Measurements from ENCODE around the gene NLRP9.

NLRP9 gene

DNA sequence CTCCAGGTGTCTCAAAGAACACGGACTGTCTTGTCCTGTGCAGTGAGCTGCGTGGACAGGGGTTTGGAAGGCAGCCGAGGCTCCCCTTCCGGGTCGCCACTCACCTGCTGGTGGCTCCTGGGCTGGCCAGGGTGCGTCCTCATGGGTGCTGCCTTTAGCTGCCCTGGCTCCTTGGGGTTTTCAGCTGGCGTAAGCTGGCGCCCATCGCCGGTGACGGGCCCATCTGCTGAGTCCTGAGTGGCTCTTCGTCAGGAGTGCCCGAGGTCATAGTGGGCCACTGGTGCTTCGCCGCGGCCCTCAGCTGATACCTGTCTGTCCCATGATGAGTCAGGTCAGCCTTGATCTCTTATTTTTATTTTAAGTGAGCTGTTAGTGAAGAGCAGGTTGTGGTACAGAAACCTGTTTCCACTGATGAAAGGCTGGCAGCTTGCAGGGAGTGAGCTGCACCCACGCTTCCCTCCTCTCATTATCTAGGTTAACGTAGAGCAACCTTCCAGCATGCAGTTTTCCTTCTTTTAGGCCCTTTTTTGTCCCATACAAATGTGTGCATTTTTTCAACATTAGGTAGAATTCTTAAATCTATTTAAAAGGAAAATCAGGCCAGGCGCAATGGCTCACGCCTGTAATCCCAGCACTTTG is 44.7 kb downstream of the NLRP9 start:
- TF ChIP-seq SIN3A (IDR thresholded peaks at IDR 0.05; ENCODE audit: borderline replicate concordance, insufficient read depth, low read length) (no peak), FOXP2 (optimal IDR thresholded peaks at IDR 0.05; ENCODE audit: borderline replicate concordance, extremely low read depth, extremely low read length, insufficient read depth) (no peak), POLR2AphosphoS5 (IDR thresholded peaks at IDR 0.05; ENCODE audit: low read depth, low read length) (no peak), TAF1 (IDR thresholded peaks at IDR 0.05; ENCODE audit: borderline replicate concordance, insufficient read depth, low read length) (no peak)
- TF ChIP-seq, protein P1, sequence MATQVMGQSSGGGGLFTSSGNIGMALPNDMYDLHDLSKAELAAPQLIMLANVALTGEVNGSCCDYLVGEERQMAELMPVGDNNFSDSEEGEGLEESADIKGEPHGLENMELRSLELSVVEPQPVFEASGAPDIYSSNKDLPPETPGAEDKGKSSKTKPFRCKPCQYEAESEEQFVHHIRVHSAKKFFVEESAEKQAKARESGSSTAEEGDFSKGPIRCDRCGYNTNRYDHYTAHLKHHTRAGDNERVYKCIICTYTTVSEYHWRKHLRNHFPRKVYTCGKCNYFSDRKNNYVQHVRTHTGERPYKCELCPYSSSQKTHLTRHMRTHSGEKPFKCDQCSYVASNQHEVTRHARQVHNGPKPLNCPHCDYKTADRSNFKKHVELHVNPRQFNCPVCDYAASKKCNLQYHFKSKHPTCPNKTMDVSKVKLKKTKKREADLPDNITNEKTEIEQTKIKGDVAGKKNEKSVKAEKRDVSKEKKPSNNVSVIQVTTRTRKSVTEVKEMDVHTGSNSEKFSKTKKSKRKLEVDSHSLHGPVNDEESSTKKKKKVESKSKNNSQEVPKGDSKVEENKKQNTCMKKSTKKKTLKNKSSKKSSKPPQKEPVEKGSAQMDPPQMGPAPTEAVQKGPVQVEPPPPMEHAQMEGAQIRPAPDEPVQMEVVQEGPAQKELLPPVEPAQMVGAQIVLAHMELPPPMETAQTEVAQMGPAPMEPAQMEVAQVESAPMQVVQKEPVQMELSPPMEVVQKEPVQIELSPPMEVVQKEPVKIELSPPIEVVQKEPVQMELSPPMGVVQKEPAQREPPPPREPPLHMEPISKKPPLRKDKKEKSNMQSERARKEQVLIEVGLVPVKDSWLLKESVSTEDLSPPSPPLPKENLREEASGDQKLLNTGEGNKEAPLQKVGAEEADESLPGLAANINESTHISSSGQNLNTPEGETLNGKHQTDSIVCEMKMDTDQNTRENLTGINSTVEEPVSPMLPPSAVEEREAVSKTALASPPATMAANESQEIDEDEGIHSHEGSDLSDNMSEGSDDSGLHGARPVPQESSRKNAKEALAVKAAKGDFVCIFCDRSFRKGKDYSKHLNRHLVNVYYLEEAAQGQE (IDR thresholded peaks at IDR 0.05; ENCODE audit: insufficient read depth in 1 of 2, low read depth in 2 of 2, low read length in 2 of 2): no peak

DNA sequence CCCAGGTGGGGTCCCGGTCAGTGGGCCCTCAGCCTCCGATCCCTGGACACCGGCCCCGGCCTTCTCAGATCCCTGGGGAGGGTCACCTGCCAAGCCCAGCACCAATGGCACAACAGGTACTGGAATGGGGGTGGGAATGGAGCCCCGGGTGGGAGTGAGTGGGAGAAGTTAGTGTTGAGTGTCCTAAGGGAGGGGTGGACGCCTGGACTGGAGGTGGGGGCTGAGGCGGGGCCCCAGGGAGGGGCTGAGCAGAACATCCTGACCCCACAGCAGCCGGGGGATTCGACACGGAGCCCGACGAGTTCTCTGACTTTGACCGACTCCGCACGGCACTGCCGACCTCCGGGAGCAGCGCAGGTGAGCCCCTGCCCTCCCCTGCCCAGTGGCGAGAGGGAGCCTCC is 45.5 kb downstream of the NLRP9 start:
- no peak for TF ChIP-seq SIN3A (IDR thresholded peaks at IDR 0.05; ENCODE audit: borderline replicate concordance, insufficient read depth, low read length)
- no peak for TF ChIP-seq TAF1 (IDR thresholded peaks at IDR 0.05; ENCODE audit: borderline replicate concordance, insufficient read depth, low read length)
- TF ChIP-seq POLR2AphosphoS5 (IDR thresholded peaks at IDR 0.05; ENCODE audit: low read depth, low read length): no peak
- TF ChIP-seq, protein P1 (IDR thresholded peaks at IDR 0.05; ENCODE audit: insufficient read depth in 1 of 2, low read depth in 2 of 2, low read length in 2 of 2): no peak
- no peak for TF ChIP-seq FOXP2 (optimal IDR thresholded peaks at IDR 0.05; ENCODE audit: borderline replicate concordance, extremely low read depth, extremely low read length, insufficient read depth)

DNA sequence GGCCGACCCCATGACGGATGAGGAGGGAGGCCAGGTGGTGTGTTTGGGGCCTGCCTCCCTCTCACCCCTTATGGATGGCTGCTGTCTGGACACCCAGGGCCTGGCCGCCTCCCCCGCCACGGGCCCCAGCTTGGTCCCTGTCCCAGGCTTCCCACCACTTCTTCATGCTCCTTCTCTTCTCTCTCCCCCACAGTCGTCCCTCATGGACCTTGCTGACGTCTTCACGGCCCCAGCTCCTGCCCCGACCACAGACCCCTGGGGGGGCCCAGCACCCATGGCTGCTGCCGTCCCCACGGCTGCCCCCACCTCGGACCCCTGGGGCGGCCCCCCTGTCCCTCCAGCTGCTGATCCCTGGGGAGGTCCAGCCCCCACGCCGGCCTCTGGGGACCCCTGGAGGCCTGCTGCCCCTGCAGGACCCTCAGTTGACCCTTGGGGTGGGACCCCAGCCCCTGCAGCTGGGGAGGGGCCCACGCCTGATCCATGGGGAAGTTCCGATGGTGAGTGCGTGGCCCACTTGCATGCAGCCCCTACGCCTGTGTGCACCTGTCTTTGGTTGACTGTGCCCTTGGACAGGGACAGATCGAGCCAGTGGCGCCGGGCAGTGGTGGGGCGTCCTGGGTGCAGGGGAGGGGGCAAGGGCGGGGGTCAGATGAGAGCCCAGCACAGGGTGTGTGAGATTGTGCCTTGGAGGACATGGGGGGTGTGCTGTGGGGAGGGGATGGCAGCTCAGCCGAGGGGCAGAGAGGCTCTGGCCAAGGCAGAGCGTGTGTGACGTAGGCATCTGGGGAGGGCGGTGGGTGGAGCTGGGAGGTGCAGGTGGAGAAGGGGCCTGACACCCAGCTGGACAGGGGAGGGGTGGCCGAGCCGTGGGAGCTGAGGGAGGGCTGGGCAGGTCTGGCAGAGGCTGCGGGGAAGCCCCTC is 46.4 kb downstream of the NLRP9 start:
- TF ChIP-seq SIN3A (IDR thresholded peaks at IDR 0.05; ENCODE audit: borderline replicate concordance, insufficient read depth, low read length): no peak
- no peak for TF ChIP-seq TAF1 (IDR thresholded peaks at IDR 0.05; ENCODE audit: borderline replicate concordance, insufficient read depth, low read length)
- TF ChIP-seq, protein P1 (IDR thresholded peaks at IDR 0.05; ENCODE audit: insufficient read depth in 1 of 2, low read depth in 2 of 2, low read length in 2 of 2): no peak
- no peak for TF ChIP-seq FOXP2 (optimal IDR thresholded peaks at IDR 0.05; ENCODE audit: borderline replicate concordance, extremely low read depth, extremely low read length, insufficient read depth)
- TF ChIP-seq POLR2AphosphoS5 (IDR thresholded peaks at IDR 0.05; ENCODE audit: low read depth, low read length): no peak

DNA sequence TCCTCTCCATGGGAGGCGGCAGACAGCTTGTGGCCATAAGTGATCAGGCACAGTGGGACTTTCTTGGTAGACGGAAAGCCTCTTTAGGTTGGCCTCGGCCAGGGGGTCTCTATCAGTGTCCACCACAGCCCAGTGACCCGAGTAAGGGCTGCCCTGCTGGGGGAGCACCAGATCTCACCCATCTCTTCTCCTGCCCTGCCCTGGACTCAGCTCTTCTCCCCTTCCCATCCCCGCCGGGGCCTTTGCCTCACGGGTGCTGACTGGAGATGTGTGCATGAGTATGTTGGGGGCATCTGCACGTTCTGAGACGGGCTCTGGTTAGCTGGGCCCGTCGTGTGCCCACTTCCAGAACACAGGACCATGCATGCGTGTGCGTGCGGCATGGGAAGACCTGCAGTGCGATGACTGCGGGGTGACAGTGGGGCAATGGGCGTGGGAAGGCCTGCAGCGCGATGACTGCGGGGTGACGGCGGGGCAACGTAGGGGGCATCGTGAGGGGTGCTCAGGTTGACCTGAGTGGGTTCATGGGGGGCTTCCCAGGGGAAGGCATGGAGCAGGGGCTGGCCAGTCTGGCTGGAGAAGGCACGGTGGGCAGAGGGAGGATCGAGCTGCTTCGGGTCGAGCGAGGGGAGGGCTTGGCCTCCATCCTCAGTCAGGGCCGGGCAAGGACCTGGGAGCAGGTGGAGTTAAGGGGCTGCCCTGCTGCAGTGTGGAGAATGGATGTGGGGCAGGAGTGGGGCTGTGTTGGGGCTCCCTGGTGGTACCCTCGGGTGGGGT is 47.2 kb downstream of the NLRP9 start:
- TF ChIP-seq SIN3A (IDR thresholded peaks at IDR 0.05; ENCODE audit: borderline replicate concordance, insufficient read depth, low read length) (no peak), POLR2AphosphoS5 (IDR thresholded peaks at IDR 0.05; ENCODE audit: low read depth, low read length) (no peak), TAF1 (IDR thresholded peaks at IDR 0.05; ENCODE audit: borderline replicate concordance, insufficient read depth, low read length) (no peak), FOXP2 (optimal IDR thresholded peaks at IDR 0.05; ENCODE audit: borderline replicate concordance, extremely low read depth, extremely low read length, insufficient read depth) (no peak)
- TF ChIP-seq, protein P1 (IDR thresholded peaks at IDR 0.05; ENCODE audit: insufficient read depth in 1 of 2, low read depth in 2 of 2, low read length in 2 of 2): no peak
